HCT116 (cell line): ENCODE data around the gene GTF3C5.

Source experiments
- ATF3 ChIP-seq: IDR thresholded peaks from 2 replicates; pipeline ENCODE4 v1.6.1; 2012
- CTCF ChIP-seq, 3 experiments: fragments of 200-600 bp in 1 of 3; sonication (generic) in 1 of 3; IDR thresholded peaks in 2 of 3; conservative IDR thresholded peaks in 1 of 3; 2 replicates each; pipeline ENCODE4 v1.5.1; 2012 to 2017; ENCODE audit warnings: low read depth in 2 of 3, low read length in 2 of 3, antibody characterized with exemption in 1 of 3, borderline replicate concordance in 1 of 3, control low read depth in 1 of 3, mild to moderate bottlenecking in 1 of 3, mixed read lengths in 1 of 3, mixed run types in 1 of 3, moderate library complexity in 1 of 3; ENCODE audit not compliant: insufficient read depth in 1 of 3
- ELF1 ChIP-seq: IDR thresholded peaks from 2 replicates; pipeline ENCODE4 v1.6.1; 2012; ENCODE audit warnings: low read depth, borderline replicate concordance
- POLR2A ChIP-seq: IDR thresholded peaks from 2 replicates; pipeline ENCODE4 v1.7.0; 2011; ENCODE audit warnings: borderline replicate concordance; ENCODE audit not compliant: insufficient read depth, insufficient read length; ENCODE audit errors: extremely low read depth
- REST ChIP-seq: IDR thresholded peaks from 2 replicates; pipeline ENCODE4 v1.6.1; 2012; ENCODE audit warnings: low read depth
- SIN3A ChIP-seq: IDR thresholded peaks from 2 replicates; pipeline ENCODE4 v1.6.1; 2012; ENCODE audit warnings: low read depth
- TCF7L2 ChIP-seq: IDR thresholded peaks from 2 replicates; pipeline ENCODE4 v1.7.0; 2011; ENCODE audit warnings: borderline replicate concordance, inconsistent platforms; ENCODE audit not compliant: insufficient read depth, insufficient read length; ENCODE audit errors: extremely low read depth
- ZNF274 ChIP-seq: fragments of 200-500 bp; sonication (Bioruptor generic); IDR thresholded peaks from 2 replicates; pipeline ENCODE4 v1.6.1; 2014; ENCODE audit warnings: mild to moderate bottlenecking, low read depth, low read length, inconsistent platforms

- no peak for TF ChIP-seq ATF3
- no peak for TF ChIP-seq ZNF274
- no peak for TF ChIP-seq CTCF (IDR thresholded peaks at IDR 0.05 in 2 of 3, conservative IDR thresholded peaks at IDR 0.05 in 1 of 3; ENCODE audit: borderline replicate concordance in 1 of 3, insufficient read depth in 1 of 3, low read depth in 2 of 3, low read length in 2 of 3)
- TF ChIP-seq REST, result no peak
- TF ChIP-seq POLR2A, result no peak
- TF ChIP-seq ELF1, result no peak
- TF ChIP-seq TCF7L2, result no peak
- TF ChIP-seq SIN3A, result no peak
These were observed 69.1 kb downstream of the GTF3C5 start for GRCh38 chr9:133099726-133100505.
